Lower leg skin (tissue), 3 donors: Measurements from ENCODE around the gene TSC22D3.

Experiments used
- CTCF ChIP-seq, 3 donors: fragments of 450-650 bp; IDR thresholded peaks; one replicate each; pipeline ENCODE4 v1.5.1; 2016; ENCODE audit warnings: antibody characterized with exemption in 3 of 3, mild to moderate bottlenecking in 3 of 3, moderate library complexity in 2 of 3
- POLR2A ChIP-seq, 2 donors: fragments of 450-650 bp; IDR thresholded peaks; one replicate each; pipeline ENCODE4 v1.6.1; 2016 to 2017; ENCODE audit warnings: antibody characterized with exemption in 2 of 2, mild to moderate bottlenecking in 1 of 2, moderate library complexity in 1 of 2

- TF ChIP-seq CTCF (IDR thresholded peaks at IDR 0.05) (no peak), POLR2A (IDR thresholded peaks at IDR 0.05) (no peak)
Measured at GRCh38 chrX:107760304-107761077, 15.1 kb downstream of the TSC22D3 start.
